H7 (cell line): Measurements from ENCODE around the gene TMEM179B. TPM values are rescaled to one million over a fixed set of nuclear protein-coding genes. Genes with fewer than 3 reads are reported as not detected.
"Not testable (repeated sequence)": the region's sequence is repeated elsewhere in the genome, so short reads cannot be mapped to it uniquely, and the experiment has no call there.

Experiments used
- DNase-seq: peaks from one replicate; pipeline ENCODE4 v3.0.0; 2012
- H3K27me3 ChIP-seq: 2 replicates; pipeline ENCODE4 v1.6.0; 2011; ENCODE audit warnings: mild to moderate bottlenecking, low read length; ENCODE audit not compliant: control insufficient read depth, insufficient read depth
- H3K36me3 ChIP-seq: replicated peaks from 2 replicates; pipeline ENCODE4 v1.5.1; 2011; ENCODE audit warnings: low read length; ENCODE audit not compliant: control insufficient read depth, insufficient read depth
- H3K4me3 ChIP-seq: 2 replicates; pipeline ENCODE4 v1.5.1; 2011; ENCODE audit warnings: low read depth, mild to moderate bottlenecking, control low read depth, low read length, moderate library complexity; ENCODE audit not compliant: insufficient read depth
- total RNA-seq: library from RNA; depleted of rRNA; stranded (reverse); fragments of >200 nt; shearing (Covaris generic); gene quantifications from 2 replicates; pipeline ENCODE4 v1.2.3, GENCODE V29; 2014

The TMEM179B gene
- total RNA-seq, 1 experiment from 2014 or later, result 50.1 TPM

GRCh38 chr11:62805076-62805892 lies 18.1 kb downstream of the TMEM179B start, which contains the start of gene NXF1:
Gene NXF1 (minus strand): TSS chr11:62805440. CDS start chr11:62805356, 84 bp downstream.
- DNase-seq, result peak; percentile 99
- Histone ChIP-seq H3K36me3 (peaks cover 22% of the 10 kb centered on the region), H3K4me3 (peak within 1 kb of the TSS; percentile 78), H3K27me3 (no peaks in the 10 kb centered on the region)

GRCh38 chr11:62805961-62806441 lies 18.8 kb downstream of the TMEM179B start:
- peak; percentile 54 for DNase-seq
- H3K27me3 ChIP-seq, result no peaks in the 10 kb centered on the region
- peaks cover 17% of the 10 kb centered on the region for H3K36me3 ChIP-seq
- H3K4me3 ChIP-seq, result peak overlapping the region; percentile 78

GRCh38 chr11:62806611-62807121 lies 19.5 kb downstream of the TMEM179B start:
- H3K4me3 ChIP-seq, result no peak overlapping the region
- no peak for DNase-seq

GRCh38 chr11:62810748-62811147 lies 23.5 kb downstream of the TMEM179B start:
- no peaks in the 10 kb centered on the region for H3K36me3 ChIP-seq
- no peak for DNase-seq
- no peaks in the 10 kb centered on the region for H3K27me3 ChIP-seq

More at GRCh38 chr11:62806611-62807121, 19.5 kb downstream of the TMEM179B start:
- Histone ChIP-seq H3K36me3 (peaks cover 11% of the 10 kb centered on the region), H3K27me3 (no peaks in the 10 kb centered on the region)

GRCh38 chr11:62811659-62812058 lies 24.5 kb downstream of the TMEM179B start:
- Histone ChIP-seq H3K27me3 (no peaks in the 10 kb centered on the region), H3K4me3 (no peak overlapping the region), H3K36me3 (no peaks in the 10 kb centered on the region)
- DNase-seq, result no peak

More at GRCh38 chr11:62810748-62811147, 23.5 kb downstream of the TMEM179B start:
- H3K4me3 ChIP-seq, result no peak overlapping the region

- no peaks in the 10 kb centered on the region for H3K27me3 ChIP-seq
- no peak for DNase-seq
- peaks cover 4% of the 10 kb centered on the region; the same call in 1 of the 2 replicates for H3K36me3 ChIP-seq
- no peak overlapping the region for H3K4me3 ChIP-seq
Measured at GRCh38 chr11:62816557-62816956, 29.4 kb downstream of the TMEM179B start.

- Histone ChIP-seq H3K4me3 (no peak overlapping the region), H3K36me3 (peaks cover 4% of the 10 kb centered on the region; the same call in 1 of the 2 replicates), H3K27me3 (no peaks in the 10 kb centered on the region)
- no peak for DNase-seq
Measured at GRCh38 chr11:62817129-62817528, 29.9 kb downstream of the TMEM179B start.

- no peak for DNase-seq
- no peak overlapping the region for H3K4me3 ChIP-seq
- H3K36me3 ChIP-seq, result peaks cover 36% of the 10 kb centered on the region
- no peaks in the 10 kb centered on the region for H3K27me3 ChIP-seq
Measured at GRCh38 chr11:62823677-62824076, 36.5 kb downstream of the TMEM179B start.

- H3K36me3 ChIP-seq, result peaks cover 29% of the 10 kb centered on the region
- not testable (repeated sequence) for DNase-seq, H3K27me3 ChIP-seq, H3K4me3 ChIP-seq
Measured at GRCh38 chr11:62828130-62828529, 40.9 kb downstream of the TMEM179B start.

GRCh38 chr11:62830904-62831519 lies 43.8 kb downstream of the TMEM179B start:
- H3K27me3 ChIP-seq, result no peaks in the 10 kb centered on the region
- peak overlapping the region; percentile 87 for H3K4me3 ChIP-seq
- peak; percentile 82 for DNase-seq
- peaks cover 34% of the 10 kb centered on the region for H3K36me3 ChIP-seq

- peak within 1 kb of the TSS; percentile 87 for H3K4me3 ChIP-seq
- peak; percentile 98 for DNase-seq
- H3K36me3 ChIP-seq, result peaks cover 38% of the 10 kb centered on the region
- H3K27me3 ChIP-seq, result no peaks in the 10 kb centered on the region
Measured at GRCh38 chr11:62831520-62832335, 44.5 kb downstream of the TMEM179B start, which contains the start of gene STX5. Gene STX5 (minus strand): TSS chr11:62832051. CDS start chr11:62831243, 808 bp downstream.

- DNase-seq, result no peak
- no peaks in the 10 kb centered on the region for H3K27me3 ChIP-seq
- peak within 1 kb of the TSS; percentile 87 for H3K4me3 ChIP-seq
- peaks cover 33% of the 10 kb centered on the region for H3K36me3 ChIP-seq
Measured at GRCh38 chr11:62832336-62833234, 45.4 kb downstream of the TMEM179B start, which contains the start of gene TEX54. Gene TEX54 (minus strand): TSS chr11:62832841.

- Histone ChIP-seq H3K27me3 (no peaks in the 10 kb centered on the region), H3K36me3 (peaks cover 33% of the 10 kb centered on the region)
Measured at GRCh38 chr11:62835336-62835735, 48.1 kb downstream of the TMEM179B start.

More at GRCh38 chr11:62835336-62835735, 48.1 kb downstream of the TMEM179B start:
- no peak for DNase-seq
- H3K4me3 ChIP-seq, result no peak overlapping the region
